ENCODE measurements around the gene PON1.

PON1 gene

GRCh38 chr7:95324431-95324830, at the start of gene PON1:
PON1 (minus strand) TSS chr7:95324532; CDS start chr7:95324475, 57 bp downstream.
- DNase-seq (ENCODE audit: low spot score) = no peak
- no peak for TF ChIP-seq CTCF (IDR thresholded peaks at IDR 0.05; ENCODE audit: extremely low read depth, missing control alignments)

GRCh38 chr7:95373323-95373722, 49.0 kb upstream of the PON1 start:
- TF ChIP-seq CTCF (IDR thresholded peaks at IDR 0.05; ENCODE audit: extremely low read depth, missing control alignments) = no peak
- DNase-seq (ENCODE audit: low spot score) = no peak

- no peak for DNase-seq (ENCODE audit: low spot score)
- no peak for TF ChIP-seq CTCF (IDR thresholded peaks at IDR 0.05; ENCODE audit: extremely low read depth, missing control alignments)
Measured at GRCh38 chr7:95368235-95368634, 43.9 kb upstream of the PON1 start.

- no peak for DNase-seq (ENCODE audit: low spot score)
- TF ChIP-seq CTCF (IDR thresholded peaks at IDR 0.05; ENCODE audit: extremely low read depth, missing control alignments) = no peak
Measured at GRCh38 chr7:95367606-95368005, 43.3 kb upstream of the PON1 start.

GRCh38 chr7:95365151-95365550, 40.8 kb upstream of the PON1 start:
- DNase-seq (ENCODE audit: low spot score) = no peak
- TF ChIP-seq CTCF (IDR thresholded peaks at IDR 0.05; ENCODE audit: extremely low read depth, missing control alignments) = no peak

GRCh38 chr7:95357623-95358022, 33.3 kb upstream of the PON1 start:
- DNase-seq (ENCODE audit: low spot score) = no peak
- no peak for TF ChIP-seq CTCF (IDR thresholded peaks at IDR 0.05; ENCODE audit: extremely low read depth, missing control alignments)

- no peak for DNase-seq (ENCODE audit: low spot score)
- no peak for TF ChIP-seq CTCF (IDR thresholded peaks at IDR 0.05; ENCODE audit: extremely low read depth, missing control alignments)
Measured at GRCh38 chr7:95342642-95343307, 18.4 kb upstream of the PON1 start.

All from GM20000 (cell line).